Activated naive CD8-positive, alpha-beta T cell treated with anti-CD3 and anti-CD28 coated beads for 36 hours (primary cell): Measurements from ENCODE around the gene LRRC4B. TPM values are rescaled to one million over a fixed set of nuclear protein-coding genes. Genes with fewer than 3 reads are reported as not detected.

ENCODE experiments used
- DNase-seq: peaks from one replicate; pipeline ENCODE4 v3.0.0; 2021
- H3K27ac Mint-ChIP-seq: one replicate; pipeline ENCODE4 v1.8.0; 2022; ENCODE audit warnings: mild to moderate bottlenecking, moderate library complexity, mixed read lengths
- H3K27me3 Mint-ChIP-seq: one replicate; pipeline ENCODE4 v1.8.0; 2022; ENCODE audit warnings: mild to moderate bottlenecking, mixed read lengths
- H3K36me3 Mint-ChIP-seq: one replicate; pipeline ENCODE4 v1.8.0; 2021; ENCODE audit warnings: mild to moderate bottlenecking, mixed read lengths
- H3K4me1 Mint-ChIP-seq: one replicate; pipeline ENCODE4 v1.8.0; 2021; ENCODE audit warnings: mixed read lengths
- H3K4me3 Mint-ChIP-seq: one replicate; pipeline ENCODE4 v1.8.0; 2022; ENCODE audit warnings: mild to moderate bottlenecking, moderate library complexity, mixed read lengths
- H3K9me3 Mint-ChIP-seq: one replicate; pipeline ENCODE4 v1.8.0; 2022; ENCODE audit warnings: mixed read lengths
- total RNA-seq, 2 experiments: library from RNA; stranded (reverse); gene quantifications; one replicate each; pipeline ENCODE4 v1.2.3, GENCODE V29; 2021

Gene LRRC4B
- total RNA-seq, 2 experiments from 2014 or later, result not detected

DNA sequence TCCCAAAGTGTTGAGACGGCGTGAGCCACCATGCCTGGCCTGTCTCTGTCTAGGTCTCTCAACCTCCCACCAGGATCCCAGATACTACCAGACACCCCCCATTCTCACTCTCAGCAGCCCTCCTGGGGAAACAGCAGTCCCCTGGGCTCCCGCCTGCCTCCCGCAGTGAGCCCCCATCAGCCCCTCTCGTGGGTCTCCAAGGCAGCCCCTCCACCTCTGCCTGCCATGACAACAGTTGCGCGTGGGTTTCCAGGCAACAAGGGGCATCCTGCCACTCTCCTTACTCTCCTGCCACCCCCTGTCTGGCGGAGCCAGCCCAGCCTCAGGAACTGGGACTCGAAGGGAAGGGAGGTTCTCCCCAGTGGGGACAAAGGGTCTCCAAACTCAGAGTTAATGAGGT is 5.2 kb downstream of the LRRC4B start:
- peaks cover 17% of the 10 kb centered on the region for H3K4me1 Mint-ChIP-seq
- DNase-seq, result no peak
- peaks cover 65% of the 10 kb centered on the region for H3K27me3 Mint-ChIP-seq
- no peak overlapping the region for H3K27ac Mint-ChIP-seq
- H3K36me3 Mint-ChIP-seq, result no peaks in the 10 kb centered on the region
- H3K9me3 Mint-ChIP-seq, result no peaks in the 10 kb centered on the region
- no peak overlapping the region for H3K4me3 Mint-ChIP-seq

DNA sequence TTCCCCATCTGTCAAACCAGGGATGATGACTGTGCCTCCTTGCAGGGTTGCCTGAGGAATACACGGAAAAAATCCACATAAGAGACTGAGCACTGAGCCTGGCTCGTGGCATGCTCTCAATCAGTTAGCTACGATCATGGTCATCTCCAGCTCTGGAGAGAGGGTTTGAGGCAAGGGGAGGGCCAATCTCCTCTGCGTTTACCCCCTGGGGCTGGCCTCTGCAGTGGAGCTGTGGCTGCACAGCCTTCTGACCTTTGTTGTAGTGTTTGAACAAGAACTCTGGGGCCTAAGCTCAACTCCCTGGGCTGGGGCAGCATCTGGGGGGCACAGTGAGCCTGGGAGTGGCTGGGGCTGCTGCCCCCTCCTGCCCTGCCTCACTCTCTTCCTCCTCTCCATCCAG is 5.9 kb downstream of the LRRC4B start:
- no peaks in the 10 kb centered on the region for H3K9me3 Mint-ChIP-seq
- no peaks in the 10 kb centered on the region for H3K36me3 Mint-ChIP-seq
- H3K27me3 Mint-ChIP-seq, result peaks cover 66% of the 10 kb centered on the region

DNA sequence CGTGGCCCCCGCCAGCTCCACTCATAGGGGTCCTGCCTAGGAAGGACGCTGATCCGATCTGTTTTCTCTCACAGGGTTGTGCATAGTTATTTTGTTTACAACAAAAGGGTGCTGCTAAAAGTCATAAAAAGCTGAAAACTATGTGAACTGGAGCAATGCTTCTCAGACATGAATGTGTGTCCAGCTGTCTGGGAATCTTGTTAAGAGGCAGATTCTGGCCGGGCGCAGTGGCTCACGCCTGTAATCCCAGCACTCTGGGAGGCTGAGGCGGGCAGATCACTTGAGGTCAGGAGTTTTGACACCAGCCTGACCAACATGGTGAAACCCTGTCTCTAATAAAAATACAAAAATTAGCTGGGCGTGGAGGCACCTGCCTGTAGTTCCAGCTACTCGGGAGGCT is 8.6 kb downstream of the LRRC4B start:
- H3K9me3 Mint-ChIP-seq, result no peaks in the 10 kb centered on the region
- no peaks in the 10 kb centered on the region for H3K4me1 Mint-ChIP-seq
- H3K4me3 Mint-ChIP-seq, result no peak overlapping the region
- no peaks in the 10 kb centered on the region for H3K36me3 Mint-ChIP-seq
- no peak overlapping the region for H3K27ac Mint-ChIP-seq
- H3K27me3 Mint-ChIP-seq, result peaks cover 67% of the 10 kb centered on the region
- DNase-seq, result no peak

More for the DNA sequence above, 5.9 kb downstream of the LRRC4B start:
- H3K27ac Mint-ChIP-seq, result no peak overlapping the region
- no peak overlapping the region for H3K4me3 Mint-ChIP-seq
- no peak for DNase-seq
- H3K4me1 Mint-ChIP-seq, result peaks cover 17% of the 10 kb centered on the region

DNA sequence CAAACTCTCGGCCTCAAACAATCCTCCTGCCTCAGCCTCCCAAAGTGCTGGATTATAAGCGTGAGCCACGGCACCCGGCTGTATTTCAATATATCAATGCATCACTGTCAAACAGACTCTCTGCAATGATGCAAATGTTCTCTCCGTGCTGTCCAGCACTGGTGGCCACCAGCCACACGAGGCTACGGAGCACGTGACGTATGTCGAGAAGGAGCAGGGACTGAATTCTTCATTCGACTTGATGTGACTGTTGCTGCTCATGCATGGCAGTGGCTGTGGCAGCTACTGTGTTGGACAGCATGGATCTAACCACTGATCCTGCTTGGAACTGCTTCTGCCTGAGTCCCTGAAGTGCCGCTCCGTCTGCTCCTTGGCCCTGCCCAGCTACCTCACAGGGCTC is 9.8 kb downstream of the LRRC4B start:
- no peaks in the 10 kb centered on the region for H3K4me1 Mint-ChIP-seq
- H3K9me3 Mint-ChIP-seq, result no peaks in the 10 kb centered on the region
- H3K27me3 Mint-ChIP-seq, result peaks cover 66% of the 10 kb centered on the region
- H3K27ac Mint-ChIP-seq, result no peak overlapping the region
- no peaks in the 10 kb centered on the region for H3K36me3 Mint-ChIP-seq
- no peak overlapping the region for H3K4me3 Mint-ChIP-seq
- no peak for DNase-seq

DNA sequence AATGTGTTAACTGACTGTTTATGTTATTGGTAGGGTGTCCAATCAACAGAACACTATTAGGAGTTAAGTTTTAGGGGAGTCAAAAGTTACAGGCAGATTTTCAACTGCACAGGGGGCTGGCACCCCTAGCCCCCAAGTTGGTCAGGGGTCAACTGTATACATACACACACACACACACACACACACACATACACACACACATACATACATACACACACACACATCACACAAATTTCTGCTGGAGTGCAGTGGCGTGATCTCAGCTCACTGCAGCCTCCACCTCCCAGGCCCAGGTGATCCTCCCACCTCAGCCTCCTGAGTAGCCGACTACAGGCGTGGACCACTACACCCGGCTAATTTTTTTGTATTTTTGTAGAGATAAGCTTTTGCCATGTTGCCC is 10.2 kb downstream of the LRRC4B start:
- peaks cover 66% of the 10 kb centered on the region for H3K27me3 Mint-ChIP-seq
- no peak overlapping the region for H3K4me3 Mint-ChIP-seq
- no peak for DNase-seq
- H3K36me3 Mint-ChIP-seq, result no peaks in the 10 kb centered on the region
- no peaks in the 10 kb centered on the region for H3K9me3 Mint-ChIP-seq
- no peak overlapping the region for H3K27ac Mint-ChIP-seq
- H3K4me1 Mint-ChIP-seq, result no peaks in the 10 kb centered on the region

DNA sequence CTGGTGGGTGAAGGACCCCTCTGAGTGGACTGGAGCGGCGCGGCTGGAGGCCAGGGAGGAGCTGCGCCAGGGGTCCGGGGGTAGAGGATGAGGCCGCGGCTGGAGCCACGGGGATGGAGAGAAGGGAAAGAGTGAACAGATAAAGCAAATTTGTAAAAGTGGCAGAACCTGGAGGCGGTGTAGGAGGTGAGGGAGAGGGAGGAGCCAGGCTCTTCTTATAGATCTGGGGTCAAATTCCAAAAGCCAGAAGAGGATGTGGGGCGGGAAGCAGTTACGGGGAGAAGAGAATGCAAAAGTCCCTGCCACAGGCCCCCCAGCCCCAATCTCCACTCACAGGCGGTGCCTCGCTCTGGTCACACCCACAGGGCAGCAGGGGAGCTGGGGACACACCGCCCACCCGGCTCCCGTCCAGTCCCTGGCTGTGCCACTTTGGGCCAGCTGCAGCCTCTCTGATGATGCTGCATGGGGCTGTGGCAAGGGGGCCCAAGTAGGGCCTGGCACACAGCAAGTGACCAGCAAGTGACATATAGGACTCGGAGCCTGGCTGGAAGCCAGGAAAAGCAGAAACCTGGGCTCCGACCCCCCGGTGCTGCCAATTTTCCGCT is 11.1 kb downstream of the LRRC4B start:
- Mint-ChIP-seq H3K4me3 (no peak overlapping the region), H3K4me1 (no peaks in the 10 kb centered on the region), H3K27ac (no peak overlapping the region), H3K9me3 (no peaks in the 10 kb centered on the region), H3K36me3 (no peaks in the 10 kb centered on the region), H3K27me3 (peaks cover 66% of the 10 kb centered on the region)
- no peak for DNase-seq

DNA sequence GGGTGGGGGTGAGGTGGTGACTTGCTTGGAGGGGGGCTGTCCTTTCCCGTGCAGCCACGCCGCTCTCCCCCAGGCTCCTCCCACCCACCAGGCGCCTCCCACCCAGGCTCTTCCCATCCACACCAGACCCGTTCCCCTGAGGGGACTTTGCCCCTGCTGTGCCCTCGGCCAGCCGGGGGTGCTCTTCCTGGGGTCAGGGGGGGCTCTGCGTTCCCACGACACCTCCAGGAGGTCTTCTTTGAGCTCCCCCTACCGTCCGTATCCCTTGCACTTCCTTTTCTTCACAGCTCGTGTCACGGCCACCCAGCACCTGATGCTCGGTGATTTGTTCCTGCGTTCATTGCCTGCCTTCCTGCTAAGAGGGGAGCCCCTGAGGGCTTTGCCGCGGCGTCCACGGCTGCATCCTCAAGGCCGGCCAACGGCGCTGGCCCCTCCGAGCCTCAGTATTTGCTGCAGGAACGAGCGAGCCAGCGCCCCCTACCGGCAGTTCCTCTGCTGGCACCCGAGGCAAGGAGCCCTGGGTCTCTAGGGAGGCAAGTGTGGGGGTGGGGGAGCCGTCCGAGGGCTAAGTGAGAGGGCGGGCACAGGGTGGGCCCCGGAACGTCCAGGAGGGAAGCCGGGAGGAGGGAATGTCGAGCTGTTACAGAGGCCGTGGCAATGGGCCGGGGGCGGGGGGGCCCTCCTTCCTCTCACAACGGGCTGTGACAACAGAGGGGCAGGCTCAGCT is 11.8 kb downstream of the LRRC4B start:
- Mint-ChIP-seq H3K9me3 (no peaks in the 10 kb centered on the region), H3K36me3 (no peaks in the 10 kb centered on the region), H3K4me1 (no peaks in the 10 kb centered on the region), H3K4me3 (peak overlapping the region; percentile 84), H3K27me3 (peaks cover 70% of the 10 kb centered on the region), H3K27ac (no peak overlapping the region)
- peak; percentile 79 for DNase-seq

DNA sequence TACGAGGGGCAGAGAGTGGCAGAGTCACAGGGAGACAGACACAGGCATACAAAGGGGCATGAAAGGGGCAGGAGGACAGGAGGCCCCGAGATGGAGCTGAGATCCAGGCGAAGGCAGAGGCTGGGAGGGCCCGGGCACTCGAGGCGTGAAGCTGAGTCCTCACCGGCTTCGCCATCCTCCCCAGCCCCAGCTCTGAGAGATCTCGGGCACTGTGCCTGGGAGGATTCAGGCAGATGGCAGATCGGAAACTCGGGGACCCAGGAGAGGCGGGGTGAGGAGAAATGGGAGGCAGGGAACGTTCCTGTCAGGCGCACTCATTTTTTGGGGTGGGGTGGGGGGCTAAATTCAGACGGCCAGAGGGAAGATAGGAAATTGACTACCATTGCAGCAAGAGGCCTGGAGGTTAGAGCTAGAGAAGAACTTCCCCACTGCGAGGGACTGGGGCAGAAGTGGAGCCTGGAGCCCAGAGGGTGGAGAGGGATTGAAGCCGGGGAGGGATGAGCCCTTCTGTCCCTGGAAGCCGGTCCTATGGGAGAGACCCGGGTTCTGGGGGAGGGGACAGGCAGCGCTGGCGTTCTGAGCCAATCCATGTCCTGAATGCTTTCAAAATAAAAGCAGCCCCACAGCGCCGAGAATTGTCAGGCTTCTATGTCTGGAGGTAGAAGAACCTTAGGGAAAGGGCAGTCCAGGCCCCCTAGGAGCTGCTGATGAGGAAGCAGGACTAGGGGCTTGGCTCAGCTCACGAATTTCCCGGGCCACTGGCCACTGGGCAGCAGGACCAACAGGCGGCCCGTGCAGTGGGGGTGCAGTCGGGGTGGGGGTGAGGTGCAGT is 12.6 kb downstream of the LRRC4B start:
- no peak overlapping the region for H3K4me3 Mint-ChIP-seq
- no peaks in the 10 kb centered on the region for H3K36me3 Mint-ChIP-seq
- peaks cover 77% of the 10 kb centered on the region for H3K27me3 Mint-ChIP-seq
- H3K27ac Mint-ChIP-seq, result no peak overlapping the region
- no peaks in the 10 kb centered on the region for H3K9me3 Mint-ChIP-seq
- DNase-seq, result no peak
- H3K4me1 Mint-ChIP-seq, result no peaks in the 10 kb centered on the region

DNA sequence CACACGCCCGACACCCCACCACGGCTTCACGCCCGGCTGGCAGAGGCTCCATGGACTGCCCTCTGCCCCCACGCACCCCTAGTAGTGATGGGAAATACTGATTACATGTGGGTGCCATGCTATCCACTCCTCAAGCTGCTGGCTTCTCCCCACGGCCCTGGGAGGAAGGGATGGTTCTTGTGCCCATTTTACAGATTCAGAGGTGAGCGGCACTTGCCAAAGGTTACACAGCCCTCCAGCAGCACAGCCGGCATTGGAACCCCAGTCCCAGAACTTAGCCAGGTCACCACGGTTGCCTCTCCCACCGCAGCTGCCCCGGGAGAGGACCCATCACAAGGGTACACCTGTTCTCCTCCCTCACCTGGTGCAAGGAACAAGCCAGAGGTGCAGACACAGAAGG is 13.2 kb downstream of the LRRC4B start:
- no peak for DNase-seq
- Mint-ChIP-seq H3K36me3 (no peaks in the 10 kb centered on the region), H3K27ac (no peak overlapping the region), H3K27me3 (peaks cover 84% of the 10 kb centered on the region), H3K4me3 (no peak overlapping the region), H3K4me1 (no peaks in the 10 kb centered on the region), H3K9me3 (no peaks in the 10 kb centered on the region)

DNA sequence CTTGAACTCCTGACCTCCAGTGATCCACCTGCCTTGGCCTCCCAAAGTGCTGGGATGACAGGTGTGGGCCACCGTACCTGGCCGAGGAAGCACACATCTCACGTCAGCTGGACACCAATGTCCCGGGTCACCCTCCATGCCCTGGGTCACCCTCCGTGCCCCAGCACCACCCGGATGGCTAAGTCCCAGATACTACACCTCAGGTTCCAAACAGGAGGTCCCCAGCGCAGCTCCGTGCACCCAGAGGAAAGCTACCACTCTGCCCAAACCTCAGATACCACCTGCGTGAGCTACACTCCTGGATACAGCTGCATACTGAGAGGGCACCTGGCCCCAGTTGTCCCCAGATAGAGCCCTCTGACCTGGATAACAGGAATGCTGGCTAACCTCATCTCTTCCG is 14.0 kb downstream of the LRRC4B start:
- Mint-ChIP-seq H3K36me3 (no peaks in the 10 kb centered on the region), H3K27ac (no peak overlapping the region), H3K27me3 (peaks cover 84% of the 10 kb centered on the region), H3K9me3 (no peaks in the 10 kb centered on the region), H3K4me3 (no peak overlapping the region), H3K4me1 (no peaks in the 10 kb centered on the region)
- DNase-seq, result no peak

DNA sequence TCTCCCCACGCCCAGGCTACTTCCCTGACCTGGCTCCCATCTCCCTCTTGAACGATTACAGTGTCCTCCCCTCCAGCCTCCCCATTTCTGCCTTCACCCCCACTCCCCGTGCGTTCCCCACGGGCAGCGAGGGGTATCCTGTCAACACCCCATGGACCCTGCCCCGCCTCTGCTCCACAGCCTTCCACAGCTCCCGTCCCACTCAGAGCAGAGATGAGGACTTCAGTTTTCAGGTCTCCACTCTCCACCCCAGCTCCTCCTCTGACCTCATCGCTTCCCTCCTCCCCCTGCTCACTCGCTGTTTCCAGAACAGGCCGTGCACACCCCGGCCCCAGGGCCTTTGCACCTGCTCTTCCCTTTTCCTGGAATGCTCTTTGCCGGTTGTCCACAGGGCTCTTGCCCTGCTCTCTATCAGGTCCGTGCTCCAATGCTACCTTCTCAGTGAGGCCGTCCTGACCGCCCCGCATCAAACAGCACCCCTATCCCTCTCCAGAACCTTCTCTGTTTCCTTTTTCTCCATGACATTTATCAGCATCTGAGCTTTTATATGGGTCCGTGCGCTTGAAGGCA is 15.0 kb downstream of the LRRC4B start:
- Mint-ChIP-seq H3K4me3 (no peak overlapping the region), H3K36me3 (no peaks in the 10 kb centered on the region), H3K27me3 (peaks cover 85% of the 10 kb centered on the region), H3K27ac (no peak overlapping the region), H3K4me1 (no peaks in the 10 kb centered on the region), H3K9me3 (no peaks in the 10 kb centered on the region)
- no peak for DNase-seq

DNA sequence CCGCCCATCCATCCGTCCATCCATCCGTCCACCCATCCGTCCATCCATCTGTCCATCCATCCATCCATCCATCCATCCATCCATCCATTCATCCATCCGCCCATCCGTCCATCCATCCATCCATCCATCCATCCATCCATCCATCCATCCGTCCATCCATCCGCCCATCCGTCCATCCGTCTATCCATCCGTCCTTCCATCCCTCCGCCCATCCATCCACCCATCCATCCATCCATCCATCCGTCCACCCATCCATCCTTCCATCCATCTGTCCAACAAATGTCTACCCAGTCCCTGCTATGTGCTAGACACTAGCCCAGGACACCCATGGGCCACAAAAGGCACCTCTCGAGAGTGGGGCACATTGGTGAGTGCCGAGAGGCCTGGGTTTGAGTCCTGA is 15.7 kb downstream of the LRRC4B start:
- Mint-ChIP-seq H3K4me1 (no peaks in the 10 kb centered on the region), H3K27me3 (peaks cover 80% of the 10 kb centered on the region), H3K9me3 (no peaks in the 10 kb centered on the region), H3K36me3 (no peaks in the 10 kb centered on the region), H3K4me3 (no peak overlapping the region), H3K27ac (no peak overlapping the region)
- no peak for DNase-seq

DNA sequence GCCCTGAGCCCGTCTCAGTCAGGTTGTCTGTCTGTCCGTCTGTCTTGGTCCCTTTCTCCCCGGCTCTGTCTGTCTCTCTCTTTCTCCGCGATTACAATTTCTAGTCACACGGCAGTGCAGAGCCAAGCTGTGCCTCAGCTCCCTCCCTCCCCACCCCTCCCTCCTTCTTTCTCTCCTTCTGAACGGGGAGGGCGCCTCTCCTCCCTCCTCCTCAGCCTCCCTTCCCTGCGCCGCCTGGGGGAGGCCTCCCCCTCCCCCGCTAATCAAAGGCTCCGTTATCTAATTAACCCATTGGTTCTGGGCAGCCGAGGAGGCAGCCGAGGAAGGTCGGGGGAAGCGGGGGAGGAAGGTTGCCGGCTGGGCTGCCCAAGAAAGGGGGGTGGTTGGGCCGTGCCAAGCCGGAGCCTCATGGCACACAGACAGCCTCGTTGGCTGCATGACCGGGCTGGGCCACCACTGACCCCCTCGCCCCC is 16.5 kb downstream of the LRRC4B start:
- DNase-seq, result no peak
- Mint-ChIP-seq H3K9me3 (no peaks in the 10 kb centered on the region), H3K27ac (no peak overlapping the region), H3K4me3 (no peak overlapping the region), H3K27me3 (peaks cover 72% of the 10 kb centered on the region), H3K36me3 (no peaks in the 10 kb centered on the region), H3K4me1 (no peaks in the 10 kb centered on the region)

DNA sequence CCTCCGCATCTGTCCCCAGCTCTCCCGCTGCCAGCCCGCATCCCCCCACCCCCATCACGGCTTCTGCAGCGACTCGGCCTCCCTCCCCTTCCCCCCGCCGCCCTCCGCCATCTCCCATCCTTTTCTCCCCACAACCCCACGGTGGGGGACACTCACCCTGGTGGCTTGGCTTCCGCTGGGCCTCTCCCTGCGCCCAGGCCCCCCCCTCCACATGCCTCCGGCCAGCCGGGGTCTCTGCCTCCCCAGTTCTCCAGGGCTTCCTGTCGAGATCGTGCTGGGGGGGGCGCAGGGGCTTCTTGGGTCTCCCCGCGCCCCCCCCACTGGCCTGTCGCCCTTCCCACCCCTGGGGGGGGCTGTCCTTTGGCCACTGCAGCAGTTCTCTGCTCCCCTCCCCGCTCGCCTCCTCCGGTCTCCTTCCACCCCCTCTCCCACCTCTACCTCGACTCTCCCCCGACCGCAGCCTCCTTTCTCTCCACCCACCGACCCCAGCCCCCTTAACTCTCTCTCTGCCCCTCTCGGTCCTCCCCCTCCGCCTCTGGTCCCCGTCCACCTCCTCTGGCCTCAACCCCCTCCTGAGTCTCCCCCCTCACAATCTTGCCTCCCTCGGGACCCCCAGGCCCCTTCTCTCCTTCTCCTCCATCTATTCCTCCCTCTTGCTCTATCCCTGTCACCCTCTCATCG is 17.1 kb downstream of the LRRC4B start:
- Mint-ChIP-seq H3K4me1 (no peaks in the 10 kb centered on the region), H3K36me3 (no peaks in the 10 kb centered on the region), H3K9me3 (no peaks in the 10 kb centered on the region), H3K27ac (no peak overlapping the region), H3K27me3 (peaks cover 67% of the 10 kb centered on the region), H3K4me3 (no peak overlapping the region)
- DNase-seq, result no peak

DNA sequence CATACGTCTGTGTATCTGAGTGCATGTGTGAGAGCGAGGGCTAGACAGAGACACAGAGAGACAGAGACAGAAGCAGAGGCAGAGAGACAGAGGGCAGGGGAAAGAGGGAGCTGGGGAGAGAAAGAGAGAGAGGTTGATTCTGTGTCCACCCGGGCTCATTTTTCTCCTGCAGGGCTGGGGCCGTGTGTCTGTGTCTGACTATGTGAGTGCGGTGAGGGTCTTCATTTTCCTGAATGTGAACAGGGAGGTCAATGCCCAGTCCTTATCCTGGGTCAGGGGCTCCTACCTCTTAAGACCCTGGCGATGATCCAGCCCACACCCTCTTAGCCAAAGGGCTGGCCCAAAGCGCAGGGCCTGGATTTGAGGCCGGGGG is 17.7 kb downstream of the LRRC4B start:
- H3K27ac Mint-ChIP-seq, result no peak overlapping the region
- no peak for DNase-seq
- no peaks in the 10 kb centered on the region for H3K4me1 Mint-ChIP-seq
- peaks cover 62% of the 10 kb centered on the region for H3K27me3 Mint-ChIP-seq
- no peaks in the 10 kb centered on the region for H3K9me3 Mint-ChIP-seq
- H3K4me3 Mint-ChIP-seq, result no peak overlapping the region
- no peaks in the 10 kb centered on the region for H3K36me3 Mint-ChIP-seq
